Measurements from ENCODE around the gene PILRB. TPM values are rescaled to one million over a fixed set of nuclear protein-coding genes. Genes with fewer than 3 reads are reported as not detected.
"Not testable (repeated sequence)": the region's sequence is repeated elsewhere in the genome, so short reads cannot be mapped to it uniquely, and the experiment has no call there.

Gene PILRB
- 73.2 TPM for total RNA-seq (2021; ENCODE audit: unreplicated experiment)
- polyA plus RNA-seq (2012; ENCODE audit: insufficient read length), result 43.4 TPM
- Bru-seq, nascent RNA, result percentile 97 among the genes with signal in this experiment
- percentile 99 among the genes with signal in this experiment for BruChase-seq, experiment 1, labeled RNA remaining after a 2-hour chase
- percentile 97 among the genes with signal in this experiment for BruChase-seq, experiment 2, labeled RNA remaining after a 6-hour chase
- long read RNA-seq, transcript PILRB-213 (4 exons, 993 nt), result major isoform, 10 of 51 reads
- long read RNA-seq, partial matches to known transcripts, result 2 of 51 reads
- long read RNA-seq, other reads (novel, unspliced or antisense), result 39 of 51 reads

DNA sequence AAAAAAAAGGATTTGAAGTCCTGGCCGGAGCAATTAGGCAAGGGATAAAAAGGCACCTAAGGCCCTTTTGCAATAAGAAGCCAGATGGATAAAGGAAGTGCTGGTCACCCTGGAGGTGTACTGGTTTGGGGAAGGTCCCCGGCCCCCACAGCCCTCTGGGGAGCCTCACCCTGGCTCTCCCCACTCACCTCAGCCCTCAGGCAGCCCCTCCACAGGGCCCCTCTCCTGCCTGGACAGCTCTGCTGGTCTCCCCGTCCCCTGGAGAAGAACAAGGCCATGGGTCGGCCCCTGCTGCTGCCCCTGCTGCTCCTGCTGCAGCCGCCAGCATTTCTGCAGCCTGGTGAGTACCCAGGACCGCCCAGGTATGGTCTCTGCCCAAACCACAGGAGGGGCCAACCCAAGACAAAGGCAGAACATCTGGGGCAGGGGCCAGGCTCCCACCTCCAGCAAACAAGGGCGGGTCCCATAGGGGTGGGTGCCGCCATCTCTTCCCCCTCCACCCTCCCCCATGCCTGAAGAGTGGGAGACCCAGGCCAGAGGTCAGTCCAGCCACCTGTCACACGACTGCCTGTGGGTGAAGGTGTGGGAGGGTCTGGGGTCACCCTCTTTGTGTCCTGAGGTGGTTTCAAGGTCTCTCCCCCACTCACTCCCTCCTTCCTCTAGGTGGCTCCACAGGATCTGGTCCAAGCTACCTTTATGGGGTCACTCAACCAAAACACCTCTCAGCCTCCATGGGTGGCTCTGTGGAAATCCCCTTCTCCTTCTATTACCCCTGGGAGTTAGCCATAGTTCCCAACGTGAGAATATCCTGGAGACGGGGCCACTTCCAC is at the start of gene PILRB:
Gene PILRB (plus strand): TSS at position 91 of the 830 bp plus-strand sequence. CDS start 186 bp downstream, at position 277.
- ChIA-PET CTCF (interaction anchor here (0.9 kb wide), 1 partner anchor 49 kb away, joined by 3 read pairs; no protein-coding TSS in a partner anchor), POLR2A (no interaction called here)
- in situ Hi-C loops (cut with HindIII; ENCODE audit: low pct_unique_long_range_greater_than_20kb, low sequenced_read_pairs) (no loop called here), intact Hi-C loops (cut with micrococcal nuclease; ENCODE audit: unreplicated experiment) (no loop called here)
- Histone ChIP-seq H3K27ac (ENCODE audit: low read length) (no peak within 1 kb of the TSS), H3K36me3 (ENCODE audit: control insufficient read depth, insufficient read depth, low read length) (peaks cover 11% of the 10 kb centered on the region), H3K4me3 (ENCODE audit: low read depth in 2 of 2, low read length in 2 of 2) (no peak within 1 kb of the TSS), H3K27me3 (ENCODE audit: control insufficient read depth, insufficient read depth, low read length) (no peaks in the 10 kb centered on the region), H3K4me1 (ENCODE audit: control insufficient read depth, insufficient read depth, low read length) (no peaks in the 10 kb centered on the region), H3K9me3 (ENCODE audit: control insufficient read depth, insufficient read depth, low read depth, low read length) (no peaks in the 10 kb centered on the region)
- no peak for DNase-seq (ENCODE audit: low read depth, low spot score)
- ATAC-seq, result no peak
- TSS peak; percentile 26 for BruUV-seq (replicated peaks)
- TF ChIP-seq POLR2AphosphoS5 (IDR thresholded peaks at IDR 0.05; ENCODE audit: low read depth, low read length) (no peak), SIN3A (IDR thresholded peaks at IDR 0.05; ENCODE audit: borderline replicate concordance, insufficient read depth, low read depth, low read length) (no peak), TCF7L2 (IDR thresholded peaks at IDR 0.05; ENCODE audit: low read depth, low read length) (no peak)
- TF ChIP-seq, protein P1, sequence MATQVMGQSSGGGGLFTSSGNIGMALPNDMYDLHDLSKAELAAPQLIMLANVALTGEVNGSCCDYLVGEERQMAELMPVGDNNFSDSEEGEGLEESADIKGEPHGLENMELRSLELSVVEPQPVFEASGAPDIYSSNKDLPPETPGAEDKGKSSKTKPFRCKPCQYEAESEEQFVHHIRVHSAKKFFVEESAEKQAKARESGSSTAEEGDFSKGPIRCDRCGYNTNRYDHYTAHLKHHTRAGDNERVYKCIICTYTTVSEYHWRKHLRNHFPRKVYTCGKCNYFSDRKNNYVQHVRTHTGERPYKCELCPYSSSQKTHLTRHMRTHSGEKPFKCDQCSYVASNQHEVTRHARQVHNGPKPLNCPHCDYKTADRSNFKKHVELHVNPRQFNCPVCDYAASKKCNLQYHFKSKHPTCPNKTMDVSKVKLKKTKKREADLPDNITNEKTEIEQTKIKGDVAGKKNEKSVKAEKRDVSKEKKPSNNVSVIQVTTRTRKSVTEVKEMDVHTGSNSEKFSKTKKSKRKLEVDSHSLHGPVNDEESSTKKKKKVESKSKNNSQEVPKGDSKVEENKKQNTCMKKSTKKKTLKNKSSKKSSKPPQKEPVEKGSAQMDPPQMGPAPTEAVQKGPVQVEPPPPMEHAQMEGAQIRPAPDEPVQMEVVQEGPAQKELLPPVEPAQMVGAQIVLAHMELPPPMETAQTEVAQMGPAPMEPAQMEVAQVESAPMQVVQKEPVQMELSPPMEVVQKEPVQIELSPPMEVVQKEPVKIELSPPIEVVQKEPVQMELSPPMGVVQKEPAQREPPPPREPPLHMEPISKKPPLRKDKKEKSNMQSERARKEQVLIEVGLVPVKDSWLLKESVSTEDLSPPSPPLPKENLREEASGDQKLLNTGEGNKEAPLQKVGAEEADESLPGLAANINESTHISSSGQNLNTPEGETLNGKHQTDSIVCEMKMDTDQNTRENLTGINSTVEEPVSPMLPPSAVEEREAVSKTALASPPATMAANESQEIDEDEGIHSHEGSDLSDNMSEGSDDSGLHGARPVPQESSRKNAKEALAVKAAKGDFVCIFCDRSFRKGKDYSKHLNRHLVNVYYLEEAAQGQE (IDR thresholded peaks at IDR 0.05; ENCODE audit: insufficient read depth in 1 of 2, low read depth in 2 of 2, low read length in 1 of 2), result no peak
- TF ChIP-seq, protein P2, sequence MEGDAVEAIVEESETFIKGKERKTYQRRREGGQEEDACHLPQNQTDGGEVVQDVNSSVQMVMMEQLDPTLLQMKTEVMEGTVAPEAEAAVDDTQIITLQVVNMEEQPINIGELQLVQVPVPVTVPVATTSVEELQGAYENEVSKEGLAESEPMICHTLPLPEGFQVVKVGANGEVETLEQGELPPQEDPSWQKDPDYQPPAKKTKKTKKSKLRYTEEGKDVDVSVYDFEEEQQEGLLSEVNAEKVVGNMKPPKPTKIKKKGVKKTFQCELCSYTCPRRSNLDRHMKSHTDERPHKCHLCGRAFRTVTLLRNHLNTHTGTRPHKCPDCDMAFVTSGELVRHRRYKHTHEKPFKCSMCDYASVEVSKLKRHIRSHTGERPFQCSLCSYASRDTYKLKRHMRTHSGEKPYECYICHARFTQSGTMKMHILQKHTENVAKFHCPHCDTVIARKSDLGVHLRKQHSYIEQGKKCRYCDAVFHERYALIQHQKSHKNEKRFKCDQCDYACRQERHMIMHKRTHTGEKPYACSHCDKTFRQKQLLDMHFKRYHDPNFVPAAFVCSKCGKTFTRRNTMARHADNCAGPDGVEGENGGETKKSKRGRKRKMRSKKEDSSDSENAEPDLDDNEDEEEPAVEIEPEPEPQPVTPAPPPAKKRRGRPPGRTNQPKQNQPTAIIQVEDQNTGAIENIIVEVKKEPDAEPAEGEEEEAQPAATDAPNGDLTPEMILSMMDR (IDR thresholded peaks at IDR 0.05), result no peak; the same call in 1 of the 2 replicates

DNA sequence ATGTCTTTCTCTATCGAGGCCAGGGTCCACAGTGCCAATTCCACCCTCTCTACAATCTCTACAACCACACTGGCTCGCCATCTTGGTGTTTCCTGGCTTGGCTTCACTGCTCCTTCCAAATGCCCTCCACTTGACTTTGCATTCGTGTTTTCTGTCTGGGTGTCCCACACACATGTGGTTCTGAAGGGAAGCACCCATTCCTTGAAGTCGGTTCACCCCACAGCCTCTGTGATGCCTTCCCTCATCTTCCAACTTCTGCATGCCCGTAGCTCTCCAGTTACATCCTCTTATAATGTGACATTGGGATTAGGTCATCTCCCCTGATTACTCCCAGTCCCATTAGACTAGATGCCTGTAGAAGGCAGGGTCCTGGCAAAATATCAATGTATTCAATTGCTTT is 39.6 kb upstream of the PILRB start:
- intact Hi-C loops (cut with micrococcal nuclease; ENCODE audit: unreplicated experiment); H3K4me3 ChIP-seq (ENCODE audit: low read depth in 2 of 2, low read length in 2 of 2); ATAC-seq; H3K36me3 ChIP-seq (ENCODE audit: control insufficient read depth, insufficient read depth, low read length); CTCF ChIA-PET; H3K27me3 ChIP-seq (ENCODE audit: control insufficient read depth, insufficient read depth, low read length); H3K9me3 ChIP-seq (ENCODE audit: control insufficient read depth, insufficient read depth, low read depth, low read length); DNase-seq (ENCODE audit: low read depth, low spot score); BruUV-seq (replicated peaks); H3K27ac ChIP-seq (ENCODE audit: low read length); in situ Hi-C loops (cut with HindIII; ENCODE audit: low pct_unique_long_range_greater_than_20kb, low sequenced_read_pairs); POLR2A ChIA-PET; H3K4me1 ChIP-seq (ENCODE audit: control insufficient read depth, insufficient read depth, low read length): not testable (repeated sequence)

GRCh38 chr7:100321648-100322047 is 36.3 kb upstream of the PILRB start:
- CTCF ChIA-PET; ATAC-seq; H3K4me1 ChIP-seq (ENCODE audit: control insufficient read depth, insufficient read depth, low read length): not testable (repeated sequence)

GRCh38 chr7:100324194-100324593 is 33.7 kb upstream of the PILRB start:
- CTCF ChIA-PET; H3K27ac ChIP-seq (ENCODE audit: low read length); DNase-seq (ENCODE audit: low read depth, low spot score); H3K36me3 ChIP-seq (ENCODE audit: control insufficient read depth, insufficient read depth, low read length); in situ Hi-C loops (cut with HindIII; ENCODE audit: low pct_unique_long_range_greater_than_20kb, low sequenced_read_pairs); POLR2A ChIA-PET; H3K9me3 ChIP-seq (ENCODE audit: control insufficient read depth, insufficient read depth, low read depth, low read length); intact Hi-C loops (cut with micrococcal nuclease; ENCODE audit: unreplicated experiment); H3K4me1 ChIP-seq (ENCODE audit: control insufficient read depth, insufficient read depth, low read length); H3K4me3 ChIP-seq (ENCODE audit: low read depth in 2 of 2, low read length in 2 of 2); ATAC-seq; H3K27me3 ChIP-seq (ENCODE audit: control insufficient read depth, insufficient read depth, low read length); BruUV-seq (replicated peaks): not testable (repeated sequence)

More at GRCh38 chr7:100321648-100322047, 36.3 kb upstream of the PILRB start:
- BruUV-seq (replicated peaks); in situ Hi-C loops (cut with HindIII; ENCODE audit: low pct_unique_long_range_greater_than_20kb, low sequenced_read_pairs); H3K4me3 ChIP-seq (ENCODE audit: low read depth in 2 of 2, low read length in 2 of 2); H3K27me3 ChIP-seq (ENCODE audit: control insufficient read depth, insufficient read depth, low read length); DNase-seq (ENCODE audit: low read depth, low spot score); intact Hi-C loops (cut with micrococcal nuclease; ENCODE audit: unreplicated experiment); H3K27ac ChIP-seq (ENCODE audit: low read length); H3K9me3 ChIP-seq (ENCODE audit: control insufficient read depth, insufficient read depth, low read depth, low read length); H3K36me3 ChIP-seq (ENCODE audit: control insufficient read depth, insufficient read depth, low read length): not testable (repeated sequence)
- POLR2A ChIA-PET, result interaction anchor here (0.6 kb wide), 1 partner anchor 239 kb away, joined by 4 read pairs; no protein-coding TSS in a partner anchor

- H3K27ac ChIP-seq (ENCODE audit: low read length); H3K9me3 ChIP-seq (ENCODE audit: control insufficient read depth, insufficient read depth, low read depth, low read length); in situ Hi-C loops (cut with HindIII; ENCODE audit: low pct_unique_long_range_greater_than_20kb, low sequenced_read_pairs); CTCF ChIA-PET; ATAC-seq; H3K36me3 ChIP-seq (ENCODE audit: control insufficient read depth, insufficient read depth, low read length); H3K27me3 ChIP-seq (ENCODE audit: control insufficient read depth, insufficient read depth, low read length); DNase-seq (ENCODE audit: low read depth, low spot score); H3K4me1 ChIP-seq (ENCODE audit: control insufficient read depth, insufficient read depth, low read length); intact Hi-C loops (cut with micrococcal nuclease; ENCODE audit: unreplicated experiment); H3K4me3 ChIP-seq (ENCODE audit: low read depth in 2 of 2, low read length in 2 of 2); POLR2A ChIA-PET; BruUV-seq (replicated peaks): not testable (repeated sequence)
Observed at GRCh38 chr7:100325671-100326070, 32.2 kb upstream of the PILRB start.
